WI38 (cell line): Measurements from ENCODE around the gene TSPAN9.

ENCODE experiments used
- H3K4me3 ChIP-seq: 2 replicates; pipeline ENCODE4 v1.5.1; 2011; ENCODE audit warnings: low read depth, mild to moderate bottlenecking, control low read depth, low read length
- TF ChIP-seq, protein P1 (sequence below): IDR thresholded peaks from 2 replicates; pipeline ENCODE4 v1.5.1; 2012; ENCODE audit warnings: low read depth, mild to moderate bottlenecking, control low read depth, low read length

TSPAN9 gene

DNA sequence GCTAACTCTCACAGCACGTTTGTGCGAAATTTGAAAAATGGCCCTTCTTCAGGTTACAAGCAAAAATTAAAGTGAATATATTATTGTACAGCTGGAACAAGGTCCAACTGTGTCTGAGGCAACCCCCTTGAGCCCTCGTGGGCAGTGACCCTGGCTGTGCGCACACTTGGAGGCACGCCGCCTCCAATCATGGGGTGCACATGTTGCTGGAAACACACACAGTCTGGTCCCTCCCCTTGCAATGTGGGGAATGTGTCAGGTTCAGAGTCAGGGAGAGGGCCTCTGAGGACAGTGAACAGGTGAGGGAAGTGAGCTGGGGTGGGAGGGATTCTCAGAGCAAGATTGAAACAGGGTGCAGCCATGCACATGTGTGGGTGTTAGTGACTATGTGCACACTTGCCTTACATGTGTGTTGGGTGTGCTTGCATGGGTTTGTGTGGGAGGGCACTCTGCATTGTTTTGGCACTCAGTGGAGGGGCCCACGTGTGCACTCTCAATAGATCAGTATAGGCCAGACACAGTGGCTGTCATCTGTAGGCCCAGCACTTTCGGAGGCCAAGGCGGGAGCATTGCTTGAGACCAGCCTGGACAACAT, 9.6 kb downstream of the TSPAN9 start:
- TF ChIP-seq, protein P1, sequence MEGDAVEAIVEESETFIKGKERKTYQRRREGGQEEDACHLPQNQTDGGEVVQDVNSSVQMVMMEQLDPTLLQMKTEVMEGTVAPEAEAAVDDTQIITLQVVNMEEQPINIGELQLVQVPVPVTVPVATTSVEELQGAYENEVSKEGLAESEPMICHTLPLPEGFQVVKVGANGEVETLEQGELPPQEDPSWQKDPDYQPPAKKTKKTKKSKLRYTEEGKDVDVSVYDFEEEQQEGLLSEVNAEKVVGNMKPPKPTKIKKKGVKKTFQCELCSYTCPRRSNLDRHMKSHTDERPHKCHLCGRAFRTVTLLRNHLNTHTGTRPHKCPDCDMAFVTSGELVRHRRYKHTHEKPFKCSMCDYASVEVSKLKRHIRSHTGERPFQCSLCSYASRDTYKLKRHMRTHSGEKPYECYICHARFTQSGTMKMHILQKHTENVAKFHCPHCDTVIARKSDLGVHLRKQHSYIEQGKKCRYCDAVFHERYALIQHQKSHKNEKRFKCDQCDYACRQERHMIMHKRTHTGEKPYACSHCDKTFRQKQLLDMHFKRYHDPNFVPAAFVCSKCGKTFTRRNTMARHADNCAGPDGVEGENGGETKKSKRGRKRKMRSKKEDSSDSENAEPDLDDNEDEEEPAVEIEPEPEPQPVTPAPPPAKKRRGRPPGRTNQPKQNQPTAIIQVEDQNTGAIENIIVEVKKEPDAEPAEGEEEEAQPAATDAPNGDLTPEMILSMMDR: no peak
- no peak overlapping the region for H3K4me3 ChIP-seq

DNA sequence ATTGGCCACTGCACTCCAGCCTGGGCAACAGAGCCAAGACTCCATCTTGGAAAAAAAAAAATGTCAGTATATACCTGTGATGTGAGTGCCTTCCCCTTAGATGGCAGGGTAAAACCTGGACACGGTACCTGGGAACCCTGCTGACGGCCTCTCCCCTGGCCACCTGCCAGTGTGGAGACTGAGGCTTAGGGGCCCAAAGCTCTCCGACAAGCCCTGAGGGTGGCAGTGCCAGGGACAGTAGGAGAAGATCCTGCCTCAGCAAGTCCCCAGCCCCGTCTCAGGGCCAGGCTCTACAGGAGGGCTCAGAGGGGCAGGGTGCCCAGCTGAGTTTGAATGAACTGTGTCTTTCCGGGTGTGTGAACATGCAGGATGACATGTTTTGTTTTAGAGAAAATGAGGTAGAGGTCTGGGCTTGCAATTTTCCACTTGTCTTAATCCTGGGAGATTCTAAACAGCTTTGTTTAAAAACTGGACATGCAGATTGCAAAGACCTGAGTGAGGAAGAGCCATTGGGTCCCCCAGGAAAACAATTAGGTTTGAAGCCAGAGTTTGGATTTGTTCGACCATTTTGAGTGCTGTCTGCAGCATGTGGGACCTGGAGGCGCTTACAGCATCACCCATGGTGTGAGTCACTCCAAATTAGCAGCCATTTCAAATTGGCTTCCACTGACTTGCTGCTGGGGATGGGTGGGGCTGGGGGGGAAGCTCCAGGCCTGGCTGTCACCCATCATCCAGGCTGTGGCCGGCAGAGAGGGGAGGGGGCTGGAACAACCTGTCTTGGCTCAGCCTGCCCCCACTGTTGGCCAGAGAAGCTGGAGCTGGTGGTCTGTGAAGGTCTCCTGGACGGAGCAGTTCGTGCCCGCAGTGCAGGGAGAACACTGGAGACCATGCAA, 10.8 kb downstream of the TSPAN9 start:
- no peak overlapping the region for H3K4me3 ChIP-seq
- TF ChIP-seq, protein P1: no peak

DNA sequence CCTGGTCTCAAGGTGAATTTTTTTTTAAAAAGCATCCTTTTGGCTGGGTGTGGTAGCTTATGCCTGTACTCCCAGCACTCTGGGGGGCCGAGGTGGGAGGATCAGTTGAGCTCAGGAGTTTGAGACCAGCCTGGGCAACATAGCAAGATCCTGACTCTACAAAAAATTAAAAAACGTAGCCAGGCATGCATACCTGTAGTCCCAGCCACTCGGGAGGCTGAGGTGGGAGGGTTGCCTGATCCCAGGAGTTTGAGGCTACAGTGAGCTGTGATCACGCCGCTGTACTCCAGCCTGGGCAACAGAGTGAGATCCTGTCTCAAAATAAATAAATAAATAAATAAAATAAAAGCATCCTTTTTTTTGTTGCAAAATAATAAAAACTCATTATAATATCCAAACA, 12.4 kb downstream of the TSPAN9 start:
- TF ChIP-seq, protein P1: no peak
- no peak overlapping the region for H3K4me3 ChIP-seq

DNA sequence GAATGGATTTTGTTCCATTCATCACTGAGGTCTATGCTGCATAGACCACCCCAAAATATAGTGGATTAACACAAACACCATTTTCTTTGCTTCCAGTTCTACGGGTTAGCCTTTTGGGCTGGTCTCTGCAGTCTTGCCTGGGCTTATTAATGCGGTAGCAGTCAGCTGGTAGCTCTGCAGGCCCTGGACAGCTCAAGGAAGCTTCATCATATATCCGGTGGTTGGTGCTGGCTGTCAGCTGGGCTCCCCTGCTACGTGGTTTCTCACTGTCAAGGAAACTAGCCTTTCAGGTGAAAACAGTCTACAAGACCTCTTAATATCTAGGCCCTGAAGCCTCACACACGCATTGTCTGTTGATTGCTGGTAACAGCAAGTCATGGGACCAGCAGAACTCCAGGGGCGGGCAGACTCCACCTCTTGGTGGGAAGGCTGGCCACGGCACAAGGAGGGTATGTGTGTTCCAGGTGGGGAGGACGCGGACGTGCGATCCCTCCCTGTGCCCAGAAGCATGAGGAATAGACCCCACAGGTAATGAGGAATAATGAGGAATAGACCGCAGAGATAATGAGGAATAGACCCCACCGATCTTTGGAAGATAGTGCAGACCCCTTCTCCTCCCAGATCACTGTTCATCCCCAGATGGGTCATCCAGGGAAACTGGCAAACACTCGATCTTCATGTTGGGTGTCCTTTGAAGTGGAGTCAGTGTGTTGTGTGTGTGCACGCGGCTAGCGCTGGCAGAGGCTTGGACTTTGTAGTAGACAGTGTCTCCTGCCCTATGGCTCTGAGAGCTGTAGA, 13.3 kb downstream of the TSPAN9 start:
- TF ChIP-seq, protein P1: no peak
- H3K4me3 ChIP-seq: no peak overlapping the region

DNA sequence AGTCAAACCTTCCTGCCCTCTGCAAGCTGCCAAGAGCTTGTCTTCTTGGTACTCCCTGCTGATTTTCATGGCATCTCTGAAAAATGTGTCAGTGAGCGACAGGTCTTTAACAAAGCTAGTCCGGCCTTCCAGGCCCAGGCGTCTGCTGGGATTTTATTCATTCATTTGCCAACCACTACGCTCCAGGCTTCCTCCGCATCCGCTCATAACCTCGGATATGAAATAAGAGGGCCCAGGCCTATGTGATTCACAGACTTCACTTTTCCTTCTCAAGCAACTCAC, 13.8 kb downstream of the TSPAN9 start:
- TF ChIP-seq, protein P1: no peak
- no peak overlapping the region for H3K4me3 ChIP-seq

DNA sequence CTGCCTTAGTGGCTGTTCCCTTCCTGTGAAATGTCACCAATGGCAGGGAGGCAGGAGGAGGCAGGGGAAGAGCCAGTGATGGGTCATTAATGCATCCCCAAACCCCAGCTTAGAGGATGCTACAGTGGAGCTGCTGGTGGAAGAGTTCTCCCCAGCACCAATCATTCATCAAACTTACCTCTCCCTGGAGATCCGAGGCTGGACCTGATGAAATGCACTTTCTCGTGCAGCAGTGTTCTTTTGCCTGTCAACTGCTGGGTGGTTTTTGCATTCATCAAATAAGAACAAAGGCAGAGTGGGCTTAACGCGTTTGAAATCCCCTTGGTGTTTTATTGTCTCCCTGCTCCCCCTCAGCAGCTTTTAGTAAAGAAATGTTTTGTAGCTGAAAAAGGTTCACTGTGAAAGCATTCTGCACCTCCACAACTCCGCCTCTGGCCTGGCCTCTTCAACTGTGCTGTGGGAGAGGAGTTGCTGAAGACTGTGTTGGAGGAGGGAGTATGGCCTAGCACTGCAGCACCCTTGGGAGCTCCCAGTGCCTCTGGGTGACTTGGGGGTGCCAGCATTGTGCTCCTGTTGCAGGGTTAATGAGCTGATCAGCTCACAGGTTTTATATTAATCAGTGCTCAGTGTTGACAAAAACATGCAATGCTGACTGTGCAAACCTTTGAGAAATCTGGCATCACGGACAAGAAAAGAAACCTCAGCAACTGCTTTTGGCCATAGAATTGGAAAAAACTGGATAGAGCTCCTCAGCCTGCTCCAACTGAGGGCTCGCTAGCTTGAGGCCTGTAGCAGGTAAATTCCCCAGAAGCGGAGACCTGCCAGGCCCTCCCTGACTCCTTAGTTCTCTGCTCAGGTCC, 14.4 kb downstream of the TSPAN9 start:
- H3K4me3 ChIP-seq: no peak overlapping the region
- TF ChIP-seq, protein P1: no peak
